ENCODE results near the gene CHRNA9. TPM values are rescaled to one million over a fixed set of nuclear protein-coding genes. Genes with fewer than 3 reads are reported as not detected.

CHRNA9 gene
- total and polyA plus RNA-seq, 2 of the 4 experiments (the other 2 are of a cell fraction) = not detected

DNA sequence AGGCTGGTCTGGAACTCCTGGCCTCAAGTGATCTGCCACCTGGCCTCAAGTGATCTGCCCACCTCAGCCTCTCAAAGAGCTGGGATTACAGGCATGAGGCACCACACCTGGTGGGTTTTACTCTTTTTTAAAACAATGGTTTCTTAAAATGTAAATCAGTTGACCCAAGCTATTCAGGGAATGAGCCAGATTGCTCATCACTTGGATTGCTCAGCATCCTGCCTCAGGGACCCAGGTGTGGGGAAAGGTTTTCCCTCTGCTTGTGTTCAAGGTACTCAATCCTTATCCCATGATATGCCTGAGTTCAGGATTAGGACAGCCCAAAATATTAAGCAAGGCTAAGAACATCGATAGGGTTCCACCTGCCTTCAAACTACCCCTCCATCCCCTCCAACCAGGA is 67.4 kb downstream of the CHRNA9 start:
- no peak overlapping the region for H2AK9ac ChIP-seq (replicated peaks; ENCODE audit: low read depth, low read length, poor library complexity)
- H3K79me1 ChIP-seq (ENCODE audit: low read depth in 1 of 2, low read length in 2 of 2) = no peaks in the 10 kb centered on the region
- no peak overlapping the region for H3K27ac ChIP-seq (ENCODE audit: insufficient read depth, low read length)
- H4K8ac ChIP-seq (ENCODE audit: low read depth in 2 of 2, low read length in 2 of 2) = no peak overlapping the region
- no peaks in the 10 kb centered on the region for H3K36me3 ChIP-seq (ENCODE audit: control insufficient read depth, insufficient read depth, low read length)
- H3K4me2 ChIP-seq (ENCODE audit: low read depth, low read length) = no peak overlapping the region
- BruUV-seq (replicated peaks) = no TSS peak
- TF ChIP-seq CEBPB (IDR thresholded peaks at IDR 0.05; ENCODE audit: low read depth, low read length) (no peak), CHD1 (IDR thresholded peaks at IDR 0.05; ENCODE audit: low read depth, low read length) (no peak), FOS (IDR thresholded peaks at IDR 0.05; ENCODE audit: low read depth, low read length) (no peak), MAZ (IDR thresholded peaks at IDR 0.05; ENCODE audit: borderline replicate concordance, low read depth, low read length) (no peak), BHLHE40 (IDR thresholded peaks at IDR 0.05; ENCODE audit: low read depth, low read length) (no peak), MXI1 (IDR thresholded peaks at IDR 0.05; ENCODE audit: borderline replicate concordance, low read depth, low read length) (no peak), RAD21 (IDR thresholded peaks at IDR 0.05; ENCODE audit: low read length) (no peak), RCOR1 (IDR thresholded peaks at IDR 0.05; ENCODE audit: insufficient replicate concordance, low read length) (no peak), SMC3 (IDR thresholded peaks at IDR 0.05; ENCODE audit: low read depth, low read length) (no peak), RFX5 (IDR thresholded peaks at IDR 0.05; ENCODE audit: low read depth, low read length) (no peak)
- TF ChIP-seq, protein P1, sequence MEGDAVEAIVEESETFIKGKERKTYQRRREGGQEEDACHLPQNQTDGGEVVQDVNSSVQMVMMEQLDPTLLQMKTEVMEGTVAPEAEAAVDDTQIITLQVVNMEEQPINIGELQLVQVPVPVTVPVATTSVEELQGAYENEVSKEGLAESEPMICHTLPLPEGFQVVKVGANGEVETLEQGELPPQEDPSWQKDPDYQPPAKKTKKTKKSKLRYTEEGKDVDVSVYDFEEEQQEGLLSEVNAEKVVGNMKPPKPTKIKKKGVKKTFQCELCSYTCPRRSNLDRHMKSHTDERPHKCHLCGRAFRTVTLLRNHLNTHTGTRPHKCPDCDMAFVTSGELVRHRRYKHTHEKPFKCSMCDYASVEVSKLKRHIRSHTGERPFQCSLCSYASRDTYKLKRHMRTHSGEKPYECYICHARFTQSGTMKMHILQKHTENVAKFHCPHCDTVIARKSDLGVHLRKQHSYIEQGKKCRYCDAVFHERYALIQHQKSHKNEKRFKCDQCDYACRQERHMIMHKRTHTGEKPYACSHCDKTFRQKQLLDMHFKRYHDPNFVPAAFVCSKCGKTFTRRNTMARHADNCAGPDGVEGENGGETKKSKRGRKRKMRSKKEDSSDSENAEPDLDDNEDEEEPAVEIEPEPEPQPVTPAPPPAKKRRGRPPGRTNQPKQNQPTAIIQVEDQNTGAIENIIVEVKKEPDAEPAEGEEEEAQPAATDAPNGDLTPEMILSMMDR (conservative IDR thresholded peaks at IDR 0.05; ENCODE audit: low read depth, low read length) = no peak
- no peak overlapping the region for H3K23ac ChIP-seq (ENCODE audit: low read depth, low read length)
- no peak overlapping the region for H2AFZ ChIP-seq (replicated peaks; ENCODE audit: low read length, poor library complexity)
- no peak overlapping the region for H3K18ac ChIP-seq (ENCODE audit: low read depth, low read length)
- H2BK120ac ChIP-seq (ENCODE audit: low read depth, low read length) = no peak overlapping the region
- in situ Hi-C loops (cut with MboI; ENCODE audit: low sequenced_read_pairs) = no loop called here
- POLR2A ChIA-PET (ENCODE audit: unreplicated experiment) = no interaction called here
- H3K27me3 ChIP-seq (ENCODE audit: control insufficient read depth, insufficient read depth, low read length) = peaks cover 2% of the 10 kb centered on the region; the same call in 1 of the 2 replicates
- intact Hi-C loops (cut with micrococcal nuclease) = no loop called here
- no CpG with 5 or more reads among the region's 1 CpG for WGBS, 2 experiments (ENCODE audit: extremely low coverage in 2 of 2, insufficient read length in 1 of 2)
- H4K5ac ChIP-seq (ENCODE audit: low read depth, low read length) = no peak overlapping the region
- dilution Hi-C loops (cut with HindIII; ENCODE audit: low sequenced_read_pairs, unreplicated experiment) = no loop called here
- H2AK5ac ChIP-seq (ENCODE audit: low read depth, low read length) = no peak overlapping the region
- ATAC-seq (ENCODE audit: low read depth) (no peak), DNase-seq (no peak)
- H3K56ac ChIP-seq (ENCODE audit: extremely low read depth, insufficient read depth, low read length) = no peak overlapping the region
- H4K20me1 ChIP-seq (ENCODE audit: insufficient read depth, low read length) = no peaks in the 10 kb centered on the region
- no peaks in the 10 kb centered on the region for H3K9me1 ChIP-seq (ENCODE audit: insufficient read depth, low read length)
- peaks cover 3% of the 10 kb centered on the region; the same call in 1 of the 2 replicates for H3K9me3 ChIP-seq (ENCODE audit: control insufficient read depth, insufficient read depth, low read length)
- H4K91ac ChIP-seq (ENCODE audit: insufficient read depth, low read depth, low read length) = no peak overlapping the region
- H2BK5ac ChIP-seq (ENCODE audit: low read depth, low read length, poor library complexity, severe bottlenecking) = no peak overlapping the region
- H3K4me3 ChIP-seq (ENCODE audit: insufficient read depth, low read depth, low read length) = no peak overlapping the region
- no peak overlapping the region for H2BK15ac ChIP-seq (ENCODE audit: low read depth, low read length)
- CTCF ChIA-PET = no interaction called here
- no peak overlapping the region for H3K14ac ChIP-seq (replicated peaks; ENCODE audit: low read depth, low read length)
- no peak overlapping the region for H3K4ac ChIP-seq (ENCODE audit: low read depth, low read length)
- H3K4me1 ChIP-seq (ENCODE audit: control insufficient read depth, insufficient read depth, low read length) = no peaks in the 10 kb centered on the region
- H2BK20ac ChIP-seq (ENCODE audit: low read depth, low read length) = no peak overlapping the region
- no peak overlapping the region for H3K9ac ChIP-seq (ENCODE audit: low read depth, low read length)

All from IMR-90 (cell line).